ENCODE results near the gene CDK14. TPM values are rescaled to one million over a fixed set of nuclear protein-coding genes. Genes with fewer than 3 reads are reported as not detected.

Gene CDK14
- total and polyA plus RNA-seq, 2 donors (not counting 3 experiments of a cell fraction or from before 2014, with no cell fraction given) = 5.5 to 34.2 TPM

- no peak overlapping the region for H3K4me3 ChIP-seq (replicated peaks in 1 of 3; ENCODE audit: insufficient read depth in 1 of 3, low read depth in 1 of 3, low read length in 3 of 3)
- H3K9ac ChIP-seq (replicated peaks; ENCODE audit: extremely low read depth, insufficient read depth, low read length) = no peak overlapping the region
- no peaks in the 10 kb centered on the region for H3K27me3 ChIP-seq (ENCODE audit: control insufficient read depth in 2 of 2, insufficient read depth in 2 of 2, low read length in 2 of 2)
- H2AFZ ChIP-seq (ENCODE audit: low read depth, low read length) = no peak overlapping the region
- DNase-seq (ENCODE audit: low read depth, low spot score) (peak; percentile 19), FAIRE-seq (no peak)
- CTCF ChIA-PET = interaction anchor here (0.8 to 1.3 kb wide), 2 partner anchors 13 to 44 kb away, joined by 3 read pairs; no protein-coding TSS in a partner anchor
- no TSS peak for BruUV-seq (replicated peaks)
- peaks cover 12% of the 10 kb centered on the region for H3K4me1 ChIP-seq (ENCODE audit: control insufficient read depth, extremely low read depth, insufficient read depth, low read length)
- dilution Hi-C loops (cut with MboI; ENCODE audit: extremely low pct_ligation_motif_present, low sequenced_read_pairs) = no loop called here
- no peak overlapping the region for H3K4me2 ChIP-seq (ENCODE audit: insufficient read depth, low read length)
- intact Hi-C loops (cut with micrococcal nuclease) = loop anchor here (5.0 kb wide), 1 partner anchor 154 kb away; no protein-coding TSS in a partner anchor
- peaks cover 4% of the 10 kb centered on the region for H3K9me1 ChIP-seq (replicated peaks; ENCODE audit: control insufficient read depth, extremely low read depth, insufficient read depth, low read length)
- no peak for TF ChIP-seq EZH2 (IDR thresholded peaks at IDR 0.05; ENCODE audit: borderline replicate concordance, low read depth, low read length, severe bottlenecking)
- TF ChIP-seq MYC (IDR thresholded peaks at IDR 0.05; ENCODE audit: low read depth, low read length) = no peak
- peaks cover 6% of the 10 kb centered on the region for H3K79me2 ChIP-seq (ENCODE audit: control insufficient read depth, insufficient read depth, low read length)
- no peaks in the 10 kb centered on the region for H3K9me3 ChIP-seq (replicated peaks; ENCODE audit: control insufficient read depth, insufficient read depth, low read length)
- H3K36me3 ChIP-seq (ENCODE audit: control insufficient read depth in 2 of 2, extremely low read depth in 1 of 2, insufficient read depth in 2 of 2, low read length in 2 of 2) = no peaks in the 10 kb centered on the region
- POLR2A ChIA-PET = no interaction called here
- H4K20me1 ChIP-seq (replicated peaks; ENCODE audit: control insufficient read depth, extremely low read depth, insufficient read depth, low read length) = no peaks in the 10 kb centered on the region
- no peak overlapping the region for H3K27ac ChIP-seq (ENCODE audit: insufficient read depth, low read depth, low read length)
Observed at GRCh38 chr7:90706072-90706716, 110.1 kb downstream of the CDK14 start.

DNA sequence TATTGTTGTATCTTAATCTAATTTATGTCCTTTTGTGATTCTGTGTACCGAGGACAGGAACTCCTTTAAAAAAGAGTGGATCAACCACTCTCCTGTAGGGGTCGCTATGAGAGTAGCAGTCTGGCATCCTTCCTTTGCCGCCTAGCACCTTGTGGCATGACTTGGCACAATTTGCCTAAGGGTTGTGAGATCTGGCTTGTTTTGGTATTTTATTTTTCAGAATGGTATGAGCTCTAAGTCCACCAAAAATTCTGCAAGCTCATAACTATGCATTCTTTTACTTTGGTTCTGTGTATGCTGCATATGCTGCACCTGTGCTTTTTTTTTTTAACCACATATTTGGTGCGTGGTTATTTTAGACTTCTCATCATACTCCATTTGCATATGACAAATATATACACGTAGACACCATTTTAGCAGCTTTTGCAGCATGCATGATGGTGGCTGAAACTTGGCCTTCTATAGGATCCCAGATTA lies 112.8 kb downstream of the CDK14 start:
- Histone ChIP-seq H4K20me1 (replicated peaks; ENCODE audit: control insufficient read depth, extremely low read depth, insufficient read depth, low read length) (no peaks in the 10 kb centered on the region), H3K79me2 (ENCODE audit: control insufficient read depth, insufficient read depth, low read length) (peaks cover 10% of the 10 kb centered on the region), H3K9me1 (replicated peaks; ENCODE audit: control insufficient read depth, extremely low read depth, insufficient read depth, low read length) (peaks cover 4% of the 10 kb centered on the region), H3K27me3 (ENCODE audit: control insufficient read depth in 2 of 2, insufficient read depth in 2 of 2, low read length in 2 of 2) (no peaks in the 10 kb centered on the region), H3K9ac (replicated peaks; ENCODE audit: extremely low read depth, insufficient read depth, low read length) (no peak overlapping the region), H3K4me2 (ENCODE audit: insufficient read depth, low read length) (no peak overlapping the region), H3K27ac (ENCODE audit: insufficient read depth, low read depth, low read length) (no peak overlapping the region), H3K4me1 (ENCODE audit: control insufficient read depth, extremely low read depth, insufficient read depth, low read length) (peaks cover 12% of the 10 kb centered on the region), H3K9me3 (replicated peaks; ENCODE audit: control insufficient read depth, insufficient read depth, low read length) (no peaks in the 10 kb centered on the region), H2AFZ (ENCODE audit: low read depth, low read length) (no peak overlapping the region), H3K36me3 (ENCODE audit: control insufficient read depth in 2 of 2, extremely low read depth in 1 of 2, insufficient read depth in 2 of 2, low read length in 2 of 2) (no peaks in the 10 kb centered on the region), H3K4me3 (replicated peaks in 1 of 3; ENCODE audit: insufficient read depth in 1 of 3, low read depth in 1 of 3, low read length in 3 of 3) (no peak overlapping the region)
- ChIA-PET POLR2A (no interaction called here), CTCF (interaction anchor here (0.7 to 3.6 kb wide), 20 partner anchors 9 to 327 kb away, joined by 3 to 27 read pairs (median 4); no protein-coding TSS in a partner anchor)
- FAIRE-seq = no peak
- intact Hi-C loops (cut with micrococcal nuclease) (loop anchor here (1.0 to 5.0 kb wide), 2 partner anchors 157 to 325 kb away; no protein-coding TSS in a partner anchor), dilution Hi-C loops (cut with MboI; ENCODE audit: extremely low pct_ligation_motif_present, low sequenced_read_pairs) (no loop called here)
- TF ChIP-seq FOS (IDR thresholded peaks at IDR 0.05; ENCODE audit: borderline replicate concordance, insufficient read depth, low read length) = no peak
- no peak for TF ChIP-seq JUN (IDR thresholded peaks at IDR 0.05; ENCODE audit: borderline replicate concordance, insufficient read depth, insufficient read length, low read depth)
- TF ChIP-seq CTCF (IDR thresholded peaks at IDR 0.05; ENCODE audit: extremely low read depth in 1 of 2, insufficient read depth in 1 of 2, low read depth in 1 of 2, low read length in 2 of 2) = peak; percentile 60 to 61
- peak; percentile 23 for DNase-seq (ENCODE audit: low read depth, low spot score)
- BruUV-seq (replicated peaks) = no TSS peak
